Fibroblast of upper back skin (primary cell): ENCODE data around the gene GFPT2.

Experiments used
- DNase-seq: peaks from one replicate; pipeline ENCODE4 v3.0.0-alpha.2; 2013

The GFPT2 gene

GRCh38 chr5:180332051-180332517, 21.1 kb downstream of the GFPT2 start:
- peak; percentile 71 for DNase-seq

GRCh38 chr5:180331647-180331950, 21.5 kb downstream of the GFPT2 start:
- DNase-seq: no peak

GRCh38 chr5:180330810-180331646, 22.1 kb downstream of the GFPT2 start:
- DNase-seq: peak; percentile 98

- DNase-seq: no peak
Observed at GRCh38 chr5:180330270-180330648, 22.9 kb downstream of the GFPT2 start.

GRCh38 chr5:180329606-180330269, 23.4 kb downstream of the GFPT2 start:
- no peak for DNase-seq

- DNase-seq: no peak
Observed at GRCh38 chr5:180329138-180329435, 24.0 kb downstream of the GFPT2 start.

- DNase-seq: peak; percentile 64
Observed at GRCh38 chr5:180328296-180329137, 24.6 kb downstream of the GFPT2 start.

GRCh38 chr5:180326989-180327565, 26.1 kb downstream of the GFPT2 start:
- DNase-seq: no peak

- no peak for DNase-seq
Observed at GRCh38 chr5:180324601-180324950, 28.6 kb downstream of the GFPT2 start.

GRCh38 chr5:180323941-180324600, 29.1 kb downstream of the GFPT2 start:
- DNase-seq: no peak

GRCh38 chr5:180323160-180323559, 30.0 kb downstream of the GFPT2 start:
- DNase-seq: no peak

- DNase-seq: no peak
Observed at GRCh38 chr5:180318456-180319089, 34.6 kb downstream of the GFPT2 start.

GRCh38 chr5:180316586-180316985, 36.5 kb downstream of the GFPT2 start:
- DNase-seq: no peak

GRCh38 chr5:180315762-180316212, 37.3 kb downstream of the GFPT2 start:
- DNase-seq: peak; percentile 30

GRCh38 chr5:180313677-180314505, 39.2 kb downstream of the GFPT2 start:
- no peak for DNase-seq

- no peak for DNase-seq
Observed at GRCh38 chr5:180311216-180311615, 41.9 kb downstream of the GFPT2 start.

GRCh38 chr5:180306796-180307195, 46.3 kb downstream of the GFPT2 start:
- no peak for DNase-seq

GRCh38 chr5:180305481-180305880, 47.7 kb downstream of the GFPT2 start:
- no peak for DNase-seq

- no peak for DNase-seq
Observed at GRCh38 chr5:180304431-180305375, 48.4 kb downstream of the GFPT2 start.

GRCh38 chr5:180304016-180304292, 49.2 kb downstream of the GFPT2 start:
- no peak for DNase-seq
